ENCODE measurements around the gene AQP6.
"Not testable (repeated sequence)": the region's sequence is repeated elsewhere in the genome, so short reads cannot be mapped to it uniquely, and the experiment has no call there.

DNA sequence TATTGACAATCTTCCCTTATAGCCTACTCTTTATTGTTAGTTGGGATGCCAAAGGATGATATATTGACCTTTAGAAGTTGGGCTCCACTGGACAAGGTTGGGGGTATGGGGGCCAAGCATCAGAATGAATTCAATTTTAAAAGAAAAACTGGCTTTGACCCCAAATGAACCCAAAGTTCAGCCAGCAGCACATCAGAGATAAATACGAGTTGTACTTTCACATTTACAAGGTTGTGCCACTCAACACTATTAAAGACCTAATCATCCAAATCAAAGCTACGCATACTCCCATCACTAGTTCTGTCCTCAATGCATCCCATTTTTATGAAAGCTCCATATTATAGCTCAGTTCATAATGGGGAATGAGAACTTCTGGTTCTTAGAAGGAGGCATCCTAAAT lies 16.7 kb downstream of the AQP6 start:
- TF ChIP-seq POLR2A, EP300, POLR2AphosphoS5 (IDR thresholded peaks at IDR 0.05): not testable (repeated sequence)

All from stomach (tissue), 4 donors.